Measurements from ENCODE around the gene TMEM161B.
"Not testable (repeated sequence)": the region's sequence is repeated elsewhere in the genome, so short reads cannot be mapped to it uniquely, and the experiment has no call there.

Gene TMEM161B

GRCh38 chr5:88268385-88269184 is at the start of gene TMEM161B:
TMEM161B (minus strand) TSS chr5:88268845; CDS start chr5:88268723, 122 bp downstream.
- DNase-seq (ENCODE audit: low read depth, low spot score): peak; percentile 89

- DNase-seq (ENCODE audit: low read depth, low spot score): no peak
Measured at GRCh38 chr5:88304356-88304755, 35.7 kb upstream of the TMEM161B start.

- no peak for DNase-seq (ENCODE audit: low read depth, low spot score)
Measured at GRCh38 chr5:88298425-88298824, 29.8 kb upstream of the TMEM161B start.

DNA sequence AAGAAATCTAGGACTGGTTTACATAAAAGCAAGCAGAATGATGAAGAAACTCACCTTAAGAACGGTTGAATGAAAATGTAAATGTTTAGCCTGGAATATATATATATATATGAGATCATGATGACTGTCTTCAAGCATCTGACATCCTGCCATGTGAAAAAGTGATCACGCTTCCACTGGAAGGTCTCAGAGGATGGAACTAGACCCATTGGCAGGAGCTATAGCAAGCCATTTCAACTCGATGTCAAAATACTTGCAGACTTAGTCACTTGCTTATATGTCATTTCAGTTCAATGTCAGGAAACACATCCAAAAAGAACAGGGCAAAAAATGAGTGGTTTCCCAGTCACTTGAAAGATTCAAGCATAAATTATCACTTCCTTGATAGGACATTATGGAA is 22.2 kb upstream of the TMEM161B start:
- no peak for DNase-seq (ENCODE audit: low read depth, low spot score)

DNA sequence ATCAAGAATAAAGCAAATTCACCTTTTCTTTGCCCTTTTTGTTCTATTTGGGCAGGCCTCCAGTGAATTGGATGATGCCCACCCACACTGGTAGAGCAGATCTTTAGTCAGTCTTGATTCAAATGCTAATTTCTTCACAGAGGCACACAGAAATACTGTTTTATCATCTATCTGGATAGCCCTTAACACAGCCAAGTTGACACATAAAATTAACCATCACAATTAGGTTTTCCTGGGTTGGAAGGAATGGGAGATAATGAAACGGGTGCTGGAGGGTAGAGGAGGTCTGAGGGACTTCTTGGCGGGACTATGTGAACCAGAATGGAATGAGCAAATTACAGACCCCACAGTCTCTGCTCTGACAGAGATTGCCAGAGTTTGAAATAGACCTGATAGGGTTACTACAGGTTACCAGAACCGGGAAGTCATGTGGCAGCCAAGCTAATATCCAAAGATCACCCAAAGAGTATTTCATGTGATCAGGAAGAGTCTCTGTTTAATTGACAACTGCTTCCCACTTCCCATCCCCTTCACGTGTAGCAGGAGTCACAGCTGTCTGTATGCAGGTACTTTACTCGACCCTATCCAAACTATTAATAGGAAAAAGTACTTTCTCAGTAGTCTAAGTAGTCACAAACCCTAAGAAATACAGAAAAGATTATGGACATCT is 20.0 kb upstream of the TMEM161B start:
- no peak for DNase-seq (ENCODE audit: low read depth, low spot score)

GRCh38 chr5:88287846-88288527 is 19.3 kb upstream of the TMEM161B start:
- no peak for DNase-seq (ENCODE audit: low read depth, low spot score)

GRCh38 chr5:88287302-88287701 is 18.7 kb upstream of the TMEM161B start:
- DNase-seq (ENCODE audit: low read depth, low spot score): no peak

GRCh38 chr5:88283690-88284089 is 15.0 kb upstream of the TMEM161B start:
- DNase-seq (ENCODE audit: low read depth, low spot score): no peak

- DNase-seq (ENCODE audit: low read depth, low spot score): no peak
Measured at GRCh38 chr5:88281322-88281721, 12.7 kb upstream of the TMEM161B start.

- no peak for DNase-seq (ENCODE audit: low read depth, low spot score)
Measured at GRCh38 chr5:88279584-88279983, 10.9 kb upstream of the TMEM161B start.

GRCh38 chr5:88276378-88276777 is 7.7 kb upstream of the TMEM161B start:
- DNase-seq (ENCODE audit: low read depth, low spot score): no peak

DNA sequence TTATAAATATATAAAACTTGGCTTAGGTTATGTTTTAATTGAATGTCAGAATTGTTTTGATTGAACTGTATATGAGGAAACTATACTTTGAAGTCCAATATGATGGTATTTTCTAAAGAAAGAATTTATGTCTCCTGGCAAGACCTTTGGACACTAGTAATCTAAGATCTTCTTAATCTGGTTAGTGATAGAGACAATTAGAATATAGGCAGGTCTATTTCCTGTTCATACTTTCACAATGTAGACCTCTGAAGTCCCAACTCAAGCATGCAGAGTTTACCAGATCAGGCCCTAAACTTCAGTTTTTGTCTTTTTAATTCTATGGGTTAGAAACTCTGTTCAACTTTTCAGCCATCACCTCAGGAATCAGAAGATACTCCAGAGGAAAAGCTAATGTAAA is 6.9 kb upstream of the TMEM161B start:
- no peak for DNase-seq (ENCODE audit: low read depth, low spot score)

DNA sequence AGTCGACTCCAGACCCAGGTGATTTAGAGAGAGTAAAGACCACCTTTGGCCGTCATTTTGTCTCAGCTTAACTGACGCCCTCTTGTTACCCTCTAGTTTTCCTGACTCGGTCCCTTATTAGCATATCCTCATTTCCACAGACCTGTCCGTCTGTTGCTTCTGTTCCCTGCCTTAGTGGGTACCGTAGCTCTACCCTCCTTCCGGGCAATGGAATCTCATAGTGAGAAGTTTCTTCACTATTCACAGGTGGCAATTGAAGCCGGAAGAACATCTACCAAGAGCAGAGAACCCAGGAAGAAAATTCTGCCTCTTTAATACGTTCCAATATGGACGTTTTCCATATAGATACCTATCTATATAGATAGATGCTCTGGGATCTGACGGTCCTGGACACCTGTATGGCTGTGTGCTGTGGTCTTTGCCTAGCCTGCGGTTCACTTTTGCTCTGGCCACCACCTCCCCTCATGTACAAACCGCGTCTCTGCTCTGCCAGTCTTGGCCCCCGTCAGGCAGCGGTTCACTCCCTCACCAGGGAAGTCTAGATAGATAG is 652 bp upstream of the TMEM161B start:
- no peak for DNase-seq (ENCODE audit: low read depth, low spot score)

DNA sequence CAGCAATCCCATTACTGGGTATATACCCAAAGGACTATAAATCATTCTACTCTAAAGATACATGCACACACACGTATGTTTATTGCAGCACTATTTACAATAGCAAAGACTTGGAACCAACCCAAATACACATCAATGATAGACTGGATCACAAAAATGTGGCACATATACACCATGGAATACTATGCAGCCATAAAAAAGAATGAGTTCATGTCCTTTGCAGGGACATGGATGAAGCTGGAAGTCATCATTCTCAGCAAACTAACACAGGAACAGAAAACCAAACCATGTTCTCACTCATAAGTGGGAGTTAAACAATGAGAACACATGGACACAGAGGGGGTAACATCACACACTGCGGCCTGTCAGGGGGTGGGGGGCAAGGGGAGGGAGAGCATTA is 4.1 kb downstream of the TMEM161B start:
- not testable (repeated sequence) for DNase-seq (ENCODE audit: low read depth, low spot score)

- DNase-seq (ENCODE audit: low read depth, low spot score): no peak
Measured at GRCh38 chr5:88263349-88263748, 5.3 kb downstream of the TMEM161B start.

DNA sequence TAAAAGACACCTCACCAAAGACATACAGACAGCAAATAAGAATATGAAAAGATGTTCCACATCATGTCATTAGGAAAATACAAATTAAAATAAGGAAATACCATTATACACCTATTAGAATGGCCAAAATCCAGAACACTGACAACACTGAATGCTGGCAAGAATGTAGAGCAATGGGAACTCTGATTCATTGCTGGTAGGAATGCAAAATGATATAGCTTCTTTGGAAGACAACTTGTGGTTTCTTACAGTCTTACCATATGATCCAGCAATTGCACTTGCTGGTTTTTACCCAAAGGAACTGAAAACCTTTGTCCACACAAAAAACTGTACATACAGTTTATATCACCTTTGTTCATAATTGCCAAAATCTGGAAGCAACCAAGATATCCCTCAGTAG is 6.5 kb downstream of the TMEM161B start:
- no peak for DNase-seq (ENCODE audit: low read depth, low spot score)

DNA sequence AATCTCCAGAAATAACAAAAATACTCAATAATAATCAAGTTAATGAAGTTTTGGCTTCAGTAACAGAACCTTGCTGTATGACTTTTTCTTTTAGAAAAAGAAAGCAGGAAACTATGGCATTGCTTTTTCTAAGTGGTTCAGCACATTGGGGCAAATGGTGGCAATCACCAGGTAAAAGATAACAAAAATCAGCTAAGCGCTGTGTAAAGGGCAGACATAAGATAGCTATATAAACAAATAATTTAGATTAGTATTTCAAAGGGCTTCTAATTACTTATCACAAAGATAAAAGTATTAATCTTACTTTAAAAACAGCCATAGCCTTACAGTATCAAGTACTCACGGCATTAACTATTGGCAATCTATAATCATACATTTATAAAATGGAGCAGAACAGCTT is 10.0 kb downstream of the TMEM161B start:
- no peak for DNase-seq (ENCODE audit: low read depth, low spot score)

DNA sequence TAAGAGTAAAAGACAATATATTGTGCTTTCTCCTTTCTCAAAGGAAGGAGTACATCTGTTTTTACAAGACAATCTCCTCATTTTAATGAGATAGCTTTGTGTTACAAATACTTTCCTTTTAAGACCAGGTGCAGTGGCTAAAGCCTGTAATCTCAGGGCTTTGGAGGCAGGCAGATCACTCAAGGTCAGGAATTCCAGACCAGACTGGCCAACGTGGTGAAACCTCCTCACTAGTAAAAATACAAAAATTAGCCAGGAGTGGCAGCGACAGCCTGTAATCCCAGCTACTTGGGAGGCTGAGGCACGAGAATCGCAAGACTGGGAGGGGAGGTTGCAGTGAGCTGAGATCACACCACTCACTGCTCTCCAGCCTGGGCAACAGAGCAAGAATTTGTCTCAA is 11.8 kb downstream of the TMEM161B start:
- no peak for DNase-seq (ENCODE audit: low read depth, low spot score)

- DNase-seq (ENCODE audit: low read depth, low spot score): no peak
Measured at GRCh38 chr5:88256037-88256436, 12.6 kb downstream of the TMEM161B start.

GRCh38 chr5:88254320-88254719 is 14.3 kb downstream of the TMEM161B start:
- no peak for DNase-seq (ENCODE audit: low read depth, low spot score)

- DNase-seq (ENCODE audit: low read depth, low spot score): no peak
Measured at GRCh38 chr5:88251048-88251711, 17.5 kb downstream of the TMEM161B start.

DNA sequence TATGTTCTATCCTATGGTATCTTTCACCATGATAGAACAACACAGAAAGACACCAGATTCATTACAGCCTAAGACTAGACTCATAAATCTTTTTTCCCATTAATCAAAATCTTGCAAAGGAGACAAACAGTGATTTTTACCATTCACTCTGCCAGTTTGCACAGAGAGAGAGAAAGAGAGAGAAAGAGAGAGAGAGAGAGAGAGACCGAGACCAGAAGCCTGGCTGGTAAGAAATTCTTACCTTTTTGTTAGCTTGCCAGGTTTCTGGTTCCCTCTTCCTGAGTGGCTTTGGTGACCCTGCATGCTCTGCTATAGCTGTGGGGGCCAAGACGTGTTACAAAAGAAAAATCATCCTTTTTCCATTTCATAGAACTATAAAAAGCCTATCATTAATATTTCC is 18.6 kb downstream of the TMEM161B start:
- no peak for DNase-seq (ENCODE audit: low read depth, low spot score)
